DOHH2 (cell line): Measurements from ENCODE around the gene KLK12.

Experiments used
- H3F3A ChIP-seq: fragments of 200-600 bp; sonication (generic), shearing (Covaris generic); 2 replicates; pipeline ENCODE4 v1.6.0; 2016; ENCODE audit warnings: antibody characterized with exemption, mild to moderate bottlenecking; ENCODE audit not compliant: control insufficient read depth, insufficient read depth
- H3K27ac ChIP-seq: fragments of 200-600 bp; sonication (generic); 2 replicates; pipeline ENCODE4 v1.5.1; 2014; ENCODE audit warnings: low read depth, mild to moderate bottlenecking, low read length, moderate library complexity
- H3K27me3 ChIP-seq: fragments of 200-600 bp; sonication (generic); 2 replicates; pipeline ENCODE4 v1.6.1; 2014; ENCODE audit warnings: mild to moderate bottlenecking, low read length, mixed read lengths; ENCODE audit not compliant: control insufficient read depth
- H3K36me3 ChIP-seq: fragments of 200-600 bp; sonication (generic); 2 replicates; pipeline ENCODE4 v1.6.1; 2014; ENCODE audit warnings: mild to moderate bottlenecking, low read length, moderate library complexity, mixed read lengths; ENCODE audit not compliant: control insufficient read depth
- H3K4me1 ChIP-seq: fragments of 200-600 bp; sonication (generic); 2 replicates; pipeline ENCODE4 v1.6.1; 2014; ENCODE audit warnings: mild to moderate bottlenecking, low read length, mixed read lengths; ENCODE audit not compliant: control insufficient read depth
- H3K4me2 ChIP-seq: fragments of 200-600 bp; sonication (generic); 2 replicates; pipeline ENCODE4 v1.6.0; 2014; ENCODE audit warnings: mild to moderate bottlenecking, low read length, moderate library complexity
- H3K4me3 ChIP-seq: fragments of 200-600 bp; sonication (generic); 2 replicates; pipeline ENCODE4 v1.5.1; 2014; ENCODE audit warnings: mild to moderate bottlenecking, low read length, mixed read lengths
- H3K79me2 ChIP-seq: fragments of 200-600 bp; sonication (generic); 2 replicates; pipeline ENCODE4 v1.6.1; 2014; ENCODE audit warnings: mild to moderate bottlenecking, low read length, mixed read lengths; ENCODE audit not compliant: control insufficient read depth
- H3K9me2 ChIP-seq: fragments of 200-600 bp; sonication (generic); replicated peaks from 2 replicates; pipeline ENCODE4 v1.6.1; 2014; ENCODE audit warnings: mild to moderate bottlenecking, low read length, mixed read lengths; ENCODE audit not compliant: control insufficient read depth
- H3K9me3 ChIP-seq: fragments of 200-600 bp; sonication (generic); 2 replicates; pipeline ENCODE4 v1.6.1; 2014; ENCODE audit warnings: antibody characterized with exemption, low read length, mixed read lengths; ENCODE audit not compliant: control insufficient read depth, insufficient read depth
- H4K20me1 ChIP-seq: fragments of 200-600 bp; sonication (generic); 2 replicates; pipeline ENCODE4 v1.6.0; 2014; ENCODE audit warnings: low read depth, mild to moderate bottlenecking, antibody characterized with exemption, low read length, moderate library complexity; ENCODE audit not compliant: control insufficient read depth, insufficient read depth
- CTCF ChIP-seq: fragments of 200-600 bp; sonication (generic); IDR thresholded peaks from one replicate; pipeline ENCODE4 v1.5.1; 2014; ENCODE audit warnings: antibody characterized with exemption, mild to moderate bottlenecking, low read depth, low read length; ENCODE audit not compliant: poor library complexity, severe bottlenecking
- EZH2phosphoT487 ChIP-seq: fragments of 200-600 bp; sonication (generic); IDR thresholded peaks from 2 replicates; pipeline ENCODE4 v1.6.1; 2017; ENCODE audit warnings: borderline replicate concordance, mild to moderate bottlenecking, antibody characterized with exemption, low read length, moderate library complexity, mixed read lengths

The KLK12 gene

GRCh38 chr19:51078731-51079130 is 43.9 kb upstream of the KLK12 start:
- H4K20me1 ChIP-seq: no peaks in the 10 kb centered on the region
- no peak for TF ChIP-seq CTCF
- TF ChIP-seq EZH2phosphoT487: no peak
- no peaks in the 10 kb centered on the region for H3K79me2 ChIP-seq
- H3K27me3 ChIP-seq: no peaks in the 10 kb centered on the region
- H3K27ac ChIP-seq: no peak overlapping the region
- peaks cover 5% of the 10 kb centered on the region; the same call in 1 of the 2 replicates for H3K9me3 ChIP-seq
- H3F3A ChIP-seq: no peaks in the 10 kb centered on the region
- H3K4me3 ChIP-seq: no peak overlapping the region
- H3K4me1 ChIP-seq: no peaks in the 10 kb centered on the region
- no peaks in the 10 kb centered on the region for H3K36me3 ChIP-seq
- H3K9me2 ChIP-seq: no peaks in the 10 kb centered on the region
- no peak overlapping the region for H3K4me2 ChIP-seq

GRCh38 chr19:51078104-51078503 is 43.3 kb upstream of the KLK12 start:
- Histone ChIP-seq H4K20me1 (no peaks in the 10 kb centered on the region), H3K9me2 (no peaks in the 10 kb centered on the region), H3K27me3 (no peaks in the 10 kb centered on the region), H3K79me2 (no peaks in the 10 kb centered on the region), H3K4me3 (no peak overlapping the region), H3F3A (no peaks in the 10 kb centered on the region), H3K27ac (no peak overlapping the region), H3K4me2 (no peak overlapping the region), H3K4me1 (no peaks in the 10 kb centered on the region), H3K36me3 (no peaks in the 10 kb centered on the region), H3K9me3 (peaks cover 11% of the 10 kb centered on the region; the same call in 1 of the 2 replicates)
- no peak for TF ChIP-seq EZH2phosphoT487
- TF ChIP-seq CTCF: no peak

GRCh38 chr19:51076631-51077213 is 41.9 kb upstream of the KLK12 start:
- Histone ChIP-seq H3K36me3 (no peaks in the 10 kb centered on the region), H3K4me1 (no peaks in the 10 kb centered on the region), H3F3A (no peaks in the 10 kb centered on the region), H3K27me3 (no peaks in the 10 kb centered on the region), H3K4me2 (no peak overlapping the region), H3K27ac (no peak overlapping the region), H3K9me3 (peaks cover 12% of the 10 kb centered on the region; the same call in 1 of the 2 replicates), H3K9me2 (no peaks in the 10 kb centered on the region), H3K79me2 (no peaks in the 10 kb centered on the region), H3K4me3 (no peak overlapping the region), H4K20me1 (no peaks in the 10 kb centered on the region)
- TF ChIP-seq CTCF: no peak
- no peak for TF ChIP-seq EZH2phosphoT487
